GM18526 (cell line): ENCODE data around the gene DENND1A.
A peak's percentile ranks its signal among the peaks of the same experiment; 100 is the strongest.

ENCODE experiments used
- POLR2A ChIP-seq: IDR thresholded peaks from 3 replicates; pipeline ENCODE4 v1.6.1; 2011; ENCODE audit not compliant: insufficient read length; ENCODE audit errors: extremely low read depth

The DENND1A gene

GRCh38 chr9:123338710-123339665, 590.9 kb downstream of the DENND1A start:
- peak; percentile 51 for TF ChIP-seq POLR2A

GRCh38 chr9:123337971-123338370, 592.0 kb downstream of the DENND1A start:
- no peak for TF ChIP-seq POLR2A

- TF ChIP-seq POLR2A = no peak
Measured at GRCh38 chr9:123336959-123337358, 593.0 kb downstream of the DENND1A start.

- TF ChIP-seq POLR2A = no peak
Measured at GRCh38 chr9:123336449-123336848, 593.5 kb downstream of the DENND1A start.

- no peak for TF ChIP-seq POLR2A
Measured at GRCh38 chr9:123335986-123336329, 594.0 kb downstream of the DENND1A start.

GRCh38 chr9:123335193-123335985, 594.5 kb downstream of the DENND1A start:
- TF ChIP-seq POLR2A = no peak

- no peak for TF ChIP-seq POLR2A
Measured at GRCh38 chr9:123334639-123335038, 595.3 kb downstream of the DENND1A start.

GRCh38 chr9:123331346-123332060, 598.4 kb downstream of the DENND1A start:
- no peak for TF ChIP-seq POLR2A
